HG03575 (cell line): ENCODE measurements around the gene DDOST.

Experiments used
- ATAC-seq: cut with Tn5 transposase; IDR thresholded peaks from one replicate; pipeline ENCODE4 v1.9.1; 2021; ENCODE audit not compliant: unreplicated experiment, insufficient number of reproducible peaks, low FRiP score; ENCODE audit errors: extremely low read depth

The DDOST gene

GRCh38 chr1:20633190-20634064 is 27.7 kb downstream of the DDOST start, which contains the start of gene PINK1:
TSS of gene PINK1 (plus strand) at chr1:20633458. CDS start at chr1:20633549, 91 bp downstream.
- no peak for ATAC-seq

GRCh38 chr1:20632386-20632785 is 28.8 kb downstream of the DDOST start:
- ATAC-seq = no peak

- no peak for ATAC-seq
Measured at GRCh38 chr1:20630729-20631128, 30.4 kb downstream of the DDOST start.

GRCh38 chr1:20626524-20626923 is 34.6 kb downstream of the DDOST start:
- ATAC-seq = no peak

- ATAC-seq = no peak
Measured at GRCh38 chr1:20626098-20626427, 35.1 kb downstream of the DDOST start.

- no peak for ATAC-seq
Measured at GRCh38 chr1:20625176-20626097, 35.7 kb downstream of the DDOST start.

GRCh38 chr1:20624709-20625108 is 36.5 kb downstream of the DDOST start:
- no peak for ATAC-seq

- ATAC-seq = no peak
Measured at GRCh38 chr1:20621012-20621411, 40.2 kb downstream of the DDOST start.

GRCh38 chr1:20619999-20620398 is 41.2 kb downstream of the DDOST start:
- ATAC-seq = no peak

- no peak for ATAC-seq
Measured at GRCh38 chr1:20618550-20618949, 42.6 kb downstream of the DDOST start.

- no peak for ATAC-seq
Measured at GRCh38 chr1:20616847-20617487, 44.2 kb downstream of the DDOST start.

GRCh38 chr1:20615946-20616846 is 45.0 kb downstream of the DDOST start:
- no peak for ATAC-seq

- no peak for ATAC-seq
Measured at GRCh38 chr1:20614131-20614579, 47.0 kb downstream of the DDOST start.

GRCh38 chr1:20612221-20612746 is 48.9 kb downstream of the DDOST start:
- ATAC-seq = no peak

- no peak for ATAC-seq
Measured at GRCh38 chr1:20611652-20612051, 49.5 kb downstream of the DDOST start.

- no peak for ATAC-seq
Measured at GRCh38 chr1:20610970-20611369, 50.2 kb downstream of the DDOST start.

- ATAC-seq = no peak
Measured at GRCh38 chr1:20609541-20609940, 51.6 kb downstream of the DDOST start.
